ENCODE measurements around the gene PPP1R10.
A peak's percentile ranks its signal among the peaks of the same experiment; 100 is the strongest.

The PPP1R10 gene

DNA sequence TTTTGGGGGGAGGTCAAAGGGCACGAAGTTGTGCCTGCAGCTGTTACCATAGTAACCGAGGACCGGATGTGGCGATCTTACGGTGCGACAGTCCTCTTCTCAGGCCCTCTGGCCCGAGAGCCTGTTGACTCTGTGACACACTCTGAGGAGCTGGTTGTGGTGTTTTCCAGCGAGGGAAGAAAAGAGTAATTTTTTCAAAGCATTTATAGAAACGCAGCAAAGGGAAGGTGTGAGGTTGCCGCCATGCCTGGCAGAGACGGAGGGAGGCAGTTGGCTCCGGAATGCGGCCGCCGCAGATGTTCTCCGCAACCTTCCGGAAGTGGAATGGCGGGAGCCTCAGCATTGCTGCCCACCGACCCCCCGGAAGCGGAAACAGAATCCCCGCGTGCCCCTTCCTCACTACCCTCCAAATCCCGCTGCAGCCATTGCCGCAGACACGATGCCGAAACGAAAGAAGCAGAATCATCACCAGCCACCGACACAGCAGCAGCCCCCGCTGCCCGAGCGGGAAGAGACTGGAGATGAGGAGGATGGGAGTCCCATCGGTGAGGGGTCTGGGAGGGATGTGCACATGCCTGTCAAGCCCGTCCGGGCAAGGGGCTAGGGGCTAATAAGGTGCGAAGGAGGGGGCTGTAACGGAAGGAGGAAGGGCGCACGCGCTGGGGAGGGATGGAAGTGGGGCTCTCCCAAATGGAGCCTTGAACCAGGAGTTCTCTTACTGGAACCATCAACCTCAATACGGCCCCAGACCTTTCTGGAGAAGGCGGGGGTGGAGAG is 59.9 kb downstream of the PPP1R10 start, which contains the start of gene PRR3:
Gene PRR3, plus strand, starts transcription at position 390 of the 777 bp plus-strand sequence. Its CDS starts 50 bp downstream, at position 440.
- peak; percentile 97 for DNase-seq (ENCODE audit: low read depth, low spot score)

DNA sequence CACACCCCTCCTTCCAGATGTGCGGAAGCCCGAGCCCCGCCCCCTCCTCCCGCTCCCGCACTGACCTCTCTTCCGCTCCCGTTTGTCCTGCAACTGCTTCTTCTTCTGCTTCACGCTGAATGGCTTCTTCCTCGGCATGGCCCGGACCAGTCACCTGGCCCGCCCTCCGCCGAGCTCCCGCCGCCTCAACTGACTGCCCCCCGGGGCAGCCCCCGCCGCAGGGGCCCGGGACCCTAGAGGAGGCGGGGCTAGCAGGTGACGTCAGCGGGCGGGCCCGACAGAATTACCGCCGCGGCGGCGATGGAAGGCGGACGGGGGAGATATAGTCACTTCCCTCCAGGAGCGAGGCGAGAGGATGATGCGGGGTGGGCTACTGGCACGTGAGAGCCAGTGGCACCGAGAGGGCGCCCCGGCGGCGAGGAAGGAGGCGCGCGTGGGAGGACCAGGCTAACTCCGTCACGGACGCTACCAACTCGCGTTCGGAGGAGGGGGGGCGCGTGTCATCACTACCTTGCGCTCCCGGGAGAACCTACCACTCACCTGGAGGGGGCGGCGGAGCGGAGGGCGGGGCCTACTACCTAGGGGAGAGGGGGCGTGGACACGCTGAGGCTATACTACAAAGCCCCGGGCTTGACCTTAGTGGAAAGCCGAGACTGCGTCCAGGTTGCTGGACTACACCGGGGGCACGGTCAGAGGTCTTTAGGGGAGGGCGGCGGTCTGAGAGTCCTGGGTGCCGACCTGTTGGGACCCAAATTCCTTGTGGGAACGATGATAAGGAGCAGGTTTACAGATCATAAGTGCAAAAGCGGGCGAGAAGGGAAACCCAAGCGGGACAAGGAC is 60.8 kb downstream of the PPP1R10 start, which contains the start of gene GNL1:
Gene GNL1, minus strand, starts transcription at position 424 of the 840 bp plus-strand sequence. Its CDS starts 286 bp downstream, at position 138.
- peak; percentile 96 for DNase-seq (ENCODE audit: low read depth, low spot score)

DNA sequence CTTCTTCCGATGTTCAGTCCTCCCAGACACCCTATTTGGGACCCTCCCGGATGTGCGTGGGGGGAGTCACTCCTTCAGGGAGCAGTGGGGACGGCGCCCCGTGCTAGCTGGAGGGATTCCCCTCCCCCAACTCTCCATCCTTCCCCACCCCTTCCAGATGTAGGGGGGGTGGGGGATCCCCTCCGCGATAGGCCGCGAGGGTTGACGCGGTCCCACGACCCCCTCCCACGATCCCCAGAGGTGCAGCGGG is 61.3 kb downstream of the PPP1R10 start:
- DNase-seq (ENCODE audit: low read depth, low spot score) = no peak

DNA sequence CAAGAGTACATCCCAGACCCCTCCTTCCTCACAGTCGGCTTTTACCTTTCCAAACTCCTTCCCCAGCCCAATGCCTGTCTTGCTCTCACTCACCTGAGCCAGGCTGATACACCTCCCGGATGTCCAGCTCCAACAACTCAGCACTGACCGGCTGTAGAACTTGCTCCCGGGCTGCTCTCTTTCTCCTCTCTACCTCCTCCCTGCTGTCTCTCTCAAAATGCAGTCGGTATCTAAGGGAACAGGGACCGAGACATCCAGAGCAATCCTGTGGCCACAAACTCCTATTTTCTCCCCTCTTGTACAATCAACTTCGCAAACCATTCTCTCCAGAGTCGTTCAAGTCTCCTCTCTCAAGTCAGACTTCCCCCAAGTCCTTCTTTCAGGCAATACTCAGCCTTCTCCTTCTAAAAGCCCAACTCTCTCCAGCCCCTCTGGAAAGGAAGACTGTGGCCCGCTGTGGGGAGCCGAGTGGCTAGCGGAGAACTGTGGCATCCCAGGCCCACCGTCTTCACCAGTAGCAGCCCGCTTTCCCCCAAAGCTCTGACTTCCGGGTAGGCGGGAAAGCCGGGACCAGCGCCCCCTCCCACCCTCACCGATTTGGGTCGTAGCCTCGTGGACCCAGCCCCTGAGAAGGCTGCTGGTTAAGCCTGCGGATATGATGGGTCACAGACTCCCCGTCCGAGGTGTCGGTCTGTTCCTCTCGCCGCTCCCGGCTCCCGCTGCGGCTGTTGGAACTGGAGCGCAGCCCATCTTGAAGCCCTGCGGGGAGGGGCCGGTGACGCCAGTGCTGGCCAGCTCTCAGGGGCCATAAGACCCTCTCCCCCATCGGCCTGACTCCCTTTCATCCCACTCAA is 61.9 kb downstream of the PPP1R10 start:
- DNase-seq (ENCODE audit: low read depth, low spot score) = peak; percentile 72

DNA sequence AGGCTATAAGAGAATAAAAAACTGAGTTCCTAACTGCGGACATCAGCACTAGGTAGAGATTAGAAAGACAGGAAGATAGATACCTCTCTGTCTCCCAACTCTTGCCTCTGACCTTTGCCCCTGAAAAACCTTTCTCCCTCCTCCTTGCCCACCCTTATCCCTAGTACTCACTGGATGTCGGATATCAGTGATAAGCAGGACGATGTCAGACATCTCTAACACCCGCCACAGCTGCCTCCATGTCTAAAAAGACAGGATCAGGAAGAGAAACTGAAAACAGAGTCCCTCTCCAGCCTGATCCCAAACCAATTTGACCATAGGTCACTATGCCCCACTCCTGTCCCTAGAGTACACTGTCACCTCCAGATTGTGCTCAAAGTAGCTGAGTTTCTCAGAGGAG is 62.6 kb downstream of the PPP1R10 start:
- no peak for DNase-seq (ENCODE audit: low read depth, low spot score)

All from ELF-1 (cell line).